HG03460 (cell line): ENCODE data around the gene PRRG2.

ENCODE experiments used
- ATAC-seq: cut with Tn5 transposase; IDR thresholded peaks from one replicate; pipeline ENCODE4 v1.9.1; 2021; ENCODE audit not compliant: unreplicated experiment

The PRRG2 gene

GRCh38 chr19:49556412-49557398, 24.4 kb upstream of the PRRG2 start:
- no peak for ATAC-seq

- ATAC-seq = no peak
Observed at GRCh38 chr19:49557641-49558325, 23.3 kb upstream of the PRRG2 start.

GRCh38 chr19:49558591-49558990, 22.5 kb upstream of the PRRG2 start:
- no peak for ATAC-seq

GRCh38 chr19:49559443-49559842, 21.7 kb upstream of the PRRG2 start:
- ATAC-seq = no peak

GRCh38 chr19:49559928-49560327, 21.2 kb upstream of the PRRG2 start:
- no peak for ATAC-seq

- no peak for ATAC-seq
Observed at GRCh38 chr19:49560358-49560900, 20.7 kb upstream of the PRRG2 start.

- no peak for ATAC-seq
Observed at GRCh38 chr19:49564616-49565045, 16.5 kb upstream of the PRRG2 start.

GRCh38 chr19:49565261-49565660, 15.9 kb upstream of the PRRG2 start:
- no peak for ATAC-seq

GRCh38 chr19:49566302-49566701, 14.8 kb upstream of the PRRG2 start:
- no peak for ATAC-seq

GRCh38 chr19:49567861-49568441, 13.2 kb upstream of the PRRG2 start:
- ATAC-seq = no peak

- ATAC-seq = no peak
Observed at GRCh38 chr19:49570138-49570856, 10.8 kb upstream of the PRRG2 start.

GRCh38 chr19:49570997-49571676, 10.0 kb upstream of the PRRG2 start:
- no peak for ATAC-seq

GRCh38 chr19:49573009-49573408, 8.1 kb upstream of the PRRG2 start:
- no peak for ATAC-seq

- no peak for ATAC-seq
Observed at GRCh38 chr19:49573425-49573824, 7.7 kb upstream of the PRRG2 start.

GRCh38 chr19:49574206-49574755, 6.8 kb upstream of the PRRG2 start:
- no peak for ATAC-seq

GRCh38 chr19:49579193-49579592, 1.9 kb upstream of the PRRG2 start:
- no peak for ATAC-seq

GRCh38 chr19:49579947-49580263, 1.2 kb upstream of the PRRG2 start:
- ATAC-seq = peak; percentile 23

GRCh38 chr19:49580264-49581006, 681 bp upstream of the PRRG2 start, which contains the start of gene NOSIP:
Gene NOSIP (minus strand): TSS chr19:49580556. CDS start chr19:49560691, 19,865 bp downstream.
- peak; percentile 82 for ATAC-seq

- ATAC-seq = no peak
Observed at GRCh38 chr19:49583239-49583638, 2.1 kb downstream of the PRRG2 start.
